NCI-H82 treated with DMSO at 0.1 percent for 48 hours (cell line): ENCODE measurements around the gene TCF12.

Experiments used
- DNase-seq: peaks from one replicate; lab custom pipeline; 2025; ENCODE audit not compliant: unreplicated experiment; lab: John Stamatoyannopoulos, UW

The TCF12 gene

DNA sequence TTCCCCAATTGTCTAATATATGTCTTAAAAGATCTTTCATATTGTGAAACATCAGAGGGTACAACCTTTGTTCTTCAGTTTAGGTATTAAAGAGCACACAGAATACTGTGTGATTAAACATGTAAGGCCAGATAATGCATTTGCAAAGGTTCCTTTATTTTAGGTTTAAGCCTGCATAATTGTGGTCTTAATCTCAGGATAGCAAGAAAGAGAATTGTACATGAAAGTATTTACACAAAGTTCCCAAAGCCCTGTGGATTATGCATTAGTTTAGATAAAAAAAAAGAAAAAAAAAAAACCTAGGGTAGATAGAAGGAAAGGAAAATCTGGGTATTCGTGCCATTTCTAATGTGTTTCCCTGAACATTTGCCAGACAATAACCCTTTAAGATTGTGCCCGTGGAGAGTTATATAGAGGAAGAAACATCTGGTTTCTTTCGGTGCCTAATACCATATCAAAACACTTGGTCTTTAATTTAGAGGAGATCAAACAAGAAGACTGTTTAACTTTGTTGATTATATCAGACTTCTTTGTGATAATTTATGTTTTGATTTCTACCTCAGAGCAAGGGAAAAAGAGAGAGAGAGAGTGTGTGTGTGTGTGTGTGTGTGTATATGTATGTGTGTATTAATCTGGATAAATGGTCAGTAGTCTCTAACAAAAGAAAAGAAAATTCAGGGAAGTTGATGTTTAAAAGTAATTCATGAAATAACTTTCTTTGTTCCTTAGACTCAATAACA, 318.3 kb downstream of the TCF12 start:
- DNase-seq, result no peak

- DNase-seq, result no peak
Measured at GRCh38 chr15:57237301-57237642, 318.8 kb downstream of the TCF12 start.

- DNase-seq, result no peak
Measured at GRCh38 chr15:57237676-57238075, 319.2 kb downstream of the TCF12 start.

- DNase-seq, result no peak
Measured at GRCh38 chr15:57245130-57245529, 326.7 kb downstream of the TCF12 start.

DNA sequence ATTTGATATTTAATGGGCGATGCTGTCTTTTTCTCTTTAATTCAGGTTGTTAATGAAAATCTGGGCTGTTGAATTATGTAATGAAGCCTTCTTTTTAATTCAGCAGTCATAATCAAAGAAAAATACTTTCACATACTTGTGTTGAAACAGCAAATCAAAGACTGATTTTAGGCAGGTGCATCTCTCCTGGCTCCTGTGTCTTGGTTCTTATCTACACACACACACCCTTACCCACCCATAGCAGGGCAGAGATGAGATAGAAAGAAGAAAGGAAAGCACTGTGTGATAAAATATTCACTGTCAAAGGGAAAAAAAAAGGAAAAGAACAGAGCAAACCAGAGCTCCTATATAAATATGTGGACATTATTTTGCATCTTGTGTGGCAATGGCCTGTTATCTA, 327.3 kb downstream of the TCF12 start:
- DNase-seq, result no peak

DNA sequence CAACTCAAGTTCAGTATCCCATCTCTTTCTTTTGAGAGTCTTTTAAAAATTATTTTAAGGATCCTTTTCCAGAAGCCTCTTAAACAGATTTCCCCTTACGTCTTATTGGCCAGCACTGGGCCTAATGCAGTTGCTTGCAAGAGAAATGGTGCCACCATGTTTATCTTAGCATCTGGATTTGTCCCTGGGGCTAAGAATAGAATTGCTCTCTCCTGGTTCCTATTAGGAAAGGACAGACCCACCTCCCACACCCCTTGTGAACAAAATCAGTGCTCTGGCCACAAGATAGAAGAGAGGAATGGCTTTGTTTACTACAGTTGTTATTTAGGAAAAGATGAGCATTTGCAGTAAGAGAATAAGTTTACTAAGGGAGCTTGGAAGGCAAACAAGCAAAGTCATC, 329.6 kb downstream of the TCF12 start:
- no peak for DNase-seq

DNA sequence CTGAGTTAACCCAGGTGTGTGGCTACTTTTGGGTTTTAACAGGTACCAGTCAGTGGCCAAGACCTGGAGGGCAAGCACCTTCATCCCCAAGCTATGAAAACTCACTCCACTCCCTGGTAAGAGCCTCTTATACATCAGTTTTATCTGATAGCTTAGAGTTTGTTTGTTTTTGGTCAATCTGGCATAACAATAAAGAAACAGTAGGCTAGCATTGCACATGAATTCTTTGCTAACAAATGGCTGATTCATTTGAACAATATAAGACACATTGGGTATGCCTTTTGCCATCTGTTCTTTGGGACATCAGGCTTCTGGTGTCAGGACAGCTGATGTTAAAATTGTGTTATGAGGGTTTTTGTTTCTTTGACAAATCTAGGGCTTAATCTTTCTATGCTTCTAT, 332.9 kb downstream of the TCF12 start:
- no peak for DNase-seq

DNA sequence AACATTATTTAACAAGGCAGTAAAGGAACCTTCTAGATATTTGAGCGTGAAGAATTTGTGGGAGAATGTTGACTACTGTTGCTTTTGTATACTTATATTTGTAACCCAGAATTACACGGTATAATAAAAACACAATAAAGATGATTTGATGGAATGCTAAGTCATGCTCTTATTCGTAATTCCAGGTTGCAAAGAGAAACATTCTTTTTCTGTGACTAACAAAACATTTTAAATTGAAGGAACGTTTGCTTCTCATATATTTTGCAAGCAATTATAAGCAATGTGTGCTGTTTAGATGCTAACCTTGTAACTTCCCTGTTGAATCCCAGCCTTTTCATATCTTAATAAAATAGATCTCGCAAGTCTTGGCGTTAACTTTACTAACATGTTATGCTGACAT, 333.5 kb downstream of the TCF12 start:
- no peak for DNase-seq

DNA sequence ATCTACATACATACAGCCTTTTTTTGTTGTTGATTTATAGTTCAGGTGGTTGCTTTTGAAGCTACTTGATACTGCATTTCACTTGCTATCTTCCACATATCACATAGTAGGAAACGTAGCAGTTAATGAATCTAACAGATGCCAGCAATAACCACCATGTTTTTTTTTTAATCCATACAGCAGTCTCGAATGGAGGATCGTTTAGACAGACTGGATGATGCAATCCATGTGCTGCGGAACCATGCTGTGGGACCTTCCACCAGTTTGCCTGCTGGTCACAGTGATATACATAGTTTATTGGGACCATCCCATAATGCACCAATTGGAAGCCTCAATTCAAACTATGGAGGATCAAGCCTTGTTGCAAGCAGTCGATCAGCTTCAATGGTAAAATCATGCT, 334.6 kb downstream of the TCF12 start:
- no peak for DNase-seq

DNA sequence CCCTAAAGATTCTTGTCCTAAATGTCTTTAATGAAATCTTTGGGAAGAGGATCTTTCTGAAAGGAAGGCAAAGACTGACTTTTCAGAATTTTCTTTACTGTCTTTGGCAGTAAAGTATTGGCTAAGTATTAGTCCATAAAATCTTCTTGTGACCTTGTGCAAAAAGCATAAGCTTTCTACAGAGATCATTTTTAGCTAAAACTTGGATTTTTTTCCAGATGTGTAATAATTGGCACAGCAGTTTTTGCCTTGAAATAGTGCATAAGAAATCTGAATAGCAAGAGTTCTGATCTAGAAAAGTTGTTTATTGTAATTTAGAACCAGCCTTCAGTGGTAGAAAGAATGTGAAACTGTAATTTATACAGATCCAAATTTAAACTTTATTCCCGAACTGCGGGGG, 335.1 kb downstream of the TCF12 start:
- no peak for DNase-seq

GRCh38 chr15:57255751-57256341, 337.4 kb downstream of the TCF12 start:
- no peak for DNase-seq

GRCh38 chr15:57256939-57257338, 338.5 kb downstream of the TCF12 start:
- DNase-seq, result no peak

DNA sequence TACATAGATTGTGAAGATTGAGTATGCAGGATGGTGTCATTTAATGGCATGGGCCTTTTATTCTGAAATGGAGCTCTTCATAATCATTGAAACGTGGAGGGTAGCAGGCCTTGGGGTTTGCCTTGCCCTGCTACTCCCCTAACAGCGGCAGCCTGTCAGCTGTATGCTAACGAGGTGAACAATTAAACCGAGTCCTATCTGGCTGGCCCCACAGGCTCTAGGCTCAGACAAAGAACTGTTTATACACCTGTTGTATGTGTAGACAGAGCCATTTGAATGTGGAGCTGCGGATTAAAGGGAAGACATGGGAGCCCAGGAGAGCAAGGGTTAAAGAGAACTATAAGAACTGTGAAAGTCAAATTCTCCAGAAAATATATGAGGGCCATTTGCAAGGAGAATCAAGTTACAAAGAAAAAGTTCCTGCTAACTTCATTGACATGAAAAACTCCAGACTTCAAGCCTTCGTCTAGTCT, 341.2 kb downstream of the TCF12 start:
- DNase-seq, result no peak

DNA sequence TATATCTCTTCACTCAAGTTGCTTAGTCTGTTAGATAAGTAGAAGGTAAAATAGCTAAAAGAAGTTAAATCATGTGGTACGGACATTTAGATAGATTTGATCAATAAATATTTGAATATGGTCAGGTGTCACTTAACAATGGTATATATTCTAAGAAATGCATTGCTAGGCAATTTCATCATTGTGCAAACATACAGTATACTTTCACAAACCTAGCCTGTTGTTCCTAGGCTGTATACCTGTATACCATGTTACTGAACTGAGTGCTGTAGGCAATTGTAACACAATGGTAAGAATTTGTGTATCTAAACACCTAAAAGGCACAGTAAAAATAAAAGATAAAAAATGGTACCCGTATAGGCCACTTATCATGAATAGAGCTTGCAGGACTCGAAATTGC, 345.1 kb downstream of the TCF12 start:
- no peak for DNase-seq

DNA sequence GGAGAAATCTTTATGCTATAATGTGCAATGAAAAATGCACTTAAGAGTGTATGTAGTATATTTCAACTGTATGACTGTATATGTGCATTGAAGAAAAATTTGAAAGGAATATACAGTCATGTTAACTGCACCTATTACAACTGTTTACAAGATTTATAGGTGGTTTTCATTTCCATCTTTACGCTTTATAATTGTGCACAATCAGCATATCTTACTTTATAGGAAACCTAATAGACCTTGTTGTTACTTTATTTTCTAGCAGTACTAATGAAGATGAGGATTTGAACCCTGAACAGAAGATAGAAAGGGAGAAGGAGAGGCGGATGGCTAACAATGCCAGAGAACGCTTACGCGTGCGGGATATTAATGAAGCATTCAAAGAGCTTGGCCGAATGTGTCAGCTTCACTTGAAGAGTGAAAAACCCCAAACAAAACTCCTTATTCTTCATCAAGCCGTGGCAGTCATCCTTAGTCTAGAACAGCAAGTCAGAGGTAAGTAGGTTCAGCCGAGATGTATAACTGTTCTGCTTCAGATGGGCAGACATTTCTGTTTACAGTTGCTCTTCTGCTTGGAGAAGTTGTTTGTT, 354.4 kb downstream of the TCF12 start:
- DNase-seq, result no peak

GRCh38 chr15:57273402-57273801, 355.0 kb downstream of the TCF12 start:
- no peak for DNase-seq

DNA sequence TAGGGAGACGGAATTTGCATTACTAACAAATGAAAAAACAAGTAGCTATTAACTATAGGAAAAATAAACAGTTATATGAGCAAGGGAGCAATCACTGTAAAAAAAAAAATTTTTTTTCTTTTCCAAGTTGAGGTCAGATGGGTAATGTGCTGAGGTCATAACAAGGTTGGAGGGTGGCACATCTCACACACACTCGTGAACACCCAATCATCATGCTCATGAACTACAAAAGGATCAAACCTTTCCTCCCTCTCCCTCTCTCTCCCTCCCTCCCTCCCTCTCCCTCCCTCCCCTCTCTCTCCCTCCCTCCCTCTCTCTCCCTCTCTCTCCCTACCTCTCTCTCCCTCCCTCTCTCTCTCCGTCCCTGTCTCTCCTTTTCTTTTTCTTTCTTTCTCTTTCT, 360.0 kb downstream of the TCF12 start:
- no peak for DNase-seq

DNA sequence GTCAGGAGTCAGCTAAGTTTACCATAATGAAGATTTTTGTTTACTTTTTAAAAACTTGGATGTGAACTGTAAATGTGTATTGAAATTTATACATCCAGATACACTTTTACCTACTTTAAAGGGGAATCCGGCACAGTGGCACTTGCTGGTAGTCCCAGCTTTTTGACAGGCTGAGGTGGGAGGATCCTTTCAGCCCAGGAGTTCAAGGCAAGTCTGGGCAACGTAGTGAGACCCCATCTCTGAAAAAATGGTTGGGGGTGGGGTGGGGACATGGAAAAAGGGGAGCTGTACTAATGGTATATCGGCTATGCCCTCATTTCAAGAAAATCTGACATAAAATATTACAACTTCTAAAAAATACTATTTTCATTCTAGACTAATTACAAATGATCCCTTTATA, 362.0 kb downstream of the TCF12 start:
- DNase-seq, result no peak

DNA sequence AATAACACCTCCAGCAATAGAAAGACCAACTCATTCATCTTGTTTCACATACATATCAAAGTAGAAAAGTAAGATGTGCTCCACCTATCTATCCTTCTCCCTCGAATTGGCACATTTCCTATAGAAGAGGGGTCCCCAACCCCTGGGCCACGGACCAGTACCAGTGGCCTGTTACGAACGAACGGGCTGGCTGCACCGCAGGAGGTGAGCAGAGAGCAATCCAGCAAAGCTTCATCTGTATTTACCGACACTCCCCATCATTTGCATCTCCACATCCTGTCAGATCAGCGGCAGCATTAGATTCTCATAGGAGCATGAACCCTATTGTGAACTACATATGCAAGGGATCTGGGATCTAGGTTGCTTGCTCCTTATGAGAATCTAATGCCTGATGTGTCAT, 362.9 kb downstream of the TCF12 start:
- DNase-seq, result no peak

GRCh38 chr15:57282686-57283085, 364.2 kb downstream of the TCF12 start:
- DNase-seq, result no peak

DNA sequence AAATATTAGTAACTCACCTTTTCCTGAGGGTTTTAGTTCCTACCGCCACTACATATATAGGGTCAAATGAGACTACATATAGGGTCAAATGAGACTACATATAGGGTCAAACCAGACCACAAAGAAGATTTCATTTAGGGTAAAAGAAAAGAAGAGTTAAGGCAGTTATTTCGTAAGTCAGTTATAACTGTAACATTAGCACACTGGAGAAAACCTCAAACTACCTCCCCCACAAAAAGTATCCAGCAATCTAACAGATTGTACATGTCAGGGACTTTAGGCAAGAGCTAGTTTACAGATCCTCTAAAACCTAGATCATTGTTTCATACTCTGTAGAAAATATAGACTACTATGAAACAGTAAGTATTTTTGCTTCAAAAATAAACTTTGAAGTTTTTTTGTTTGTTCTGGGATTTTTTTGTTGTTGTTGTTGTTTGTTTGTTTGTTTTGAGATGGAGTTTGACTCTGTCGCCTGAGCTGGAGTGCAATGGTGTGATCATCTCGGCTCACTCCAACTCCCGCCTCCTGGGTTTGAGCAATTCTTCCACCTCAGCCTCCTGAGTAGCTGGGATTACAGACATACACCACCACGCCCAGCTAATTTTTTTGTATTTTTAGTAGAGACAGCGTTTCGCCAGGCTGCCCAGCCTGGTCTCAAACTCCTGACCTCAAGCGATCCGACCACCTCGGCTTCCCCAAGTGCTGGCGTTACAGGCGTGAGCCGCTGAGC, 365.5 kb downstream of the TCF12 start:
- no peak for DNase-seq

DNA sequence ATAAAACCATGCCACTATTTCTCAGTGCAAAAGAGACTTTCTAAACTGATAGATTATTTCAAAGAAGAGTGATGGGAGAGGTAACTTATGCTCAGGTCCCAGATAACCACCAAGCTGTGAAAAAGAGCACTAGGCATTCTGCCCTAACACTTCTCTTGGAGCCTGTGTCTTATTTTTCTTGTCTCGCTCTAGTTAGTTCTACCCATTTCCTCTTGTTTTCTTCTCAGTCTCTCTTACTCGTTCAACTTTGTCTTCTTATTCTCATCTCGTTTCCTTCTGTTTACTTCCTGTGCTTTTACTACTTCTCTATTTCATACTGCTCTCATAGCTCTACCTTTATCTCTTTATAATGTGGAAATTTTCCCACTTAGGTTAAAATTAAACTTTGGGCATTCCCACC, 366.1 kb downstream of the TCF12 start:
- DNase-seq, result no peak
